GM23338 (cell line): ENCODE measurements around the gene MATK.

Experiments used
- CREB1 ChIP-seq: fragments of 250-450 bp; sonication (Bioruptor Pico); IDR thresholded peaks from 2 replicates; pipeline ENCODE4 v1.5.0; 2020; ENCODE audit warnings: low read depth, mild to moderate bottlenecking, moderate library complexity
- CTCF ChIP-seq, 2 experiments: fragments of 200-600 bp in 1 of 2; sonication (generic) in 1 of 2; conservative IDR thresholded peaks; 2 replicates each; pipeline versions ENCODE4 v1.5.1 to v1.6.1; 2016 to 2017; ENCODE audit warnings: antibody characterized with exemption in 2 of 2, low read depth in 2 of 2, mild to moderate bottlenecking in 2 of 2, moderate library complexity in 1 of 2
- ETS1 ChIP-seq: IDR thresholded peaks from 2 replicates; pipeline ENCODE4 v1.6.1; 2016; ENCODE audit warnings: antibody characterized with exemption
- EZH2 ChIP-seq: fragments of 200-600 bp; sonication (generic); IDR thresholded peaks from one replicate; pipeline ENCODE4 v1.8.0; 2017; ENCODE audit warnings: antibody characterized with exemption, mild to moderate bottlenecking, low read depth; ENCODE audit not compliant: unreplicated experiment
- EZH2phosphoT487 ChIP-seq: fragments of 200-600 bp; sonication (generic); IDR thresholded peaks from one replicate; pipeline ENCODE4 v1.8.1; 2018; ENCODE audit warnings: antibody characterized with exemption; ENCODE audit not compliant: unreplicated experiment
- JUNB ChIP-seq: IDR thresholded peaks from one replicate; pipeline ENCODE4 v1.6.1; 2016; ENCODE audit warnings: antibody characterized with exemption; ENCODE audit not compliant: unreplicated experiment
- NANOG ChIP-seq: IDR thresholded peaks from 2 replicates; pipeline ENCODE4 v1.6.1; 2016; ENCODE audit warnings: antibody characterized with exemption, borderline replicate concordance
- POLR2AphosphoS5 ChIP-seq: IDR thresholded peaks from 2 replicates; pipeline ENCODE4 v1.6.1; 2016; ENCODE audit warnings: antibody characterized with exemption, low read depth
- REST ChIP-seq: IDR thresholded peaks from one replicate; pipeline ENCODE4 v1.6.1; 2018; ENCODE audit warnings: antibody characterized with exemption; ENCODE audit not compliant: unreplicated experiment
- STAT1 ChIP-seq: IDR thresholded peaks from one replicate; pipeline ENCODE4 v1.6.1; 2016; ENCODE audit warnings: antibody characterized with exemption; ENCODE audit not compliant: unreplicated experiment
- ZNF114 ChIP-seq: fragments of 250-450 bp; sonication (Bioruptor Pico); IDR thresholded peaks from 2 replicates; pipeline ENCODE4 v1.5.0; 2020; ENCODE audit warnings: mild to moderate bottlenecking, moderate library complexity
- ZNF331 ChIP-seq: fragments of 250-450 bp; sonication (Bioruptor Pico); IDR thresholded peaks from 2 replicates; pipeline ENCODE4 v1.5.0; 2020; ENCODE audit warnings: low read depth, mild to moderate bottlenecking, moderate library complexity
- ZNF462 ChIP-seq: fragments of 250-450 bp; sonication (Bioruptor Pico); IDR thresholded peaks from 2 replicates; pipeline ENCODE4 v1.5.0; 2020; ENCODE audit warnings: mild to moderate bottlenecking, moderate library complexity

- TF ChIP-seq EZH2 (no peak), CTCF (conservative IDR thresholded peaks at IDR 0.05; ENCODE audit: low read depth in 2 of 2) (no peak), POLR2AphosphoS5 (no peak), REST (no peak), ZNF462 (no peak), EZH2phosphoT487 (no peak), NANOG (no peak), JUNB (no peak), CREB1 (no peak), STAT1 (no peak), ZNF114 (no peak), ETS1 (no peak), ZNF331 (CRISPR knock-in tag) (no peak)
These were observed 17.1 kb upstream of the MATK start for GRCh38 chr19:3803114-3803888.
